ENCODE data around the gene TMEM151B.

The TMEM151B gene

DNA sequence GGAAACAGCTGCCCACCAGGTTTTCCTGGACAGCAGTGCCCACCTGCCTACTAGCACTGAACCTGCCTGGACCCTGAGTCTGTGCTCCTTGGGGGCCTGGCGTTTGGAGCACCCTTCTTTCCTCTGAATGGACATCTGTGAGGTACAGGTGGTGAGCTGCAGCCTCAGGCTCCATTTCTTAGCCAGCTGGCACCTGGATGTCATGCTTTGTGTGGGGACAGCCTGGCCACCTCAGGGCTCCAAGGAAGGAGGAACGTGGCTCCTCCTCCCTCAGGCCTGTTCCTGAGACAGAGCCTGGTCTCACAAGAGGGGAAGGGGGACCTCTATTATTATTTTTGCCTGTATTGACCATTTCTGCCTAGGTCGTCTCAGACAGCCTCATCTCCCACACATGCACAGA, 8.1 kb downstream of the TMEM151B start:
- TF ChIP-seq, protein P1, sequence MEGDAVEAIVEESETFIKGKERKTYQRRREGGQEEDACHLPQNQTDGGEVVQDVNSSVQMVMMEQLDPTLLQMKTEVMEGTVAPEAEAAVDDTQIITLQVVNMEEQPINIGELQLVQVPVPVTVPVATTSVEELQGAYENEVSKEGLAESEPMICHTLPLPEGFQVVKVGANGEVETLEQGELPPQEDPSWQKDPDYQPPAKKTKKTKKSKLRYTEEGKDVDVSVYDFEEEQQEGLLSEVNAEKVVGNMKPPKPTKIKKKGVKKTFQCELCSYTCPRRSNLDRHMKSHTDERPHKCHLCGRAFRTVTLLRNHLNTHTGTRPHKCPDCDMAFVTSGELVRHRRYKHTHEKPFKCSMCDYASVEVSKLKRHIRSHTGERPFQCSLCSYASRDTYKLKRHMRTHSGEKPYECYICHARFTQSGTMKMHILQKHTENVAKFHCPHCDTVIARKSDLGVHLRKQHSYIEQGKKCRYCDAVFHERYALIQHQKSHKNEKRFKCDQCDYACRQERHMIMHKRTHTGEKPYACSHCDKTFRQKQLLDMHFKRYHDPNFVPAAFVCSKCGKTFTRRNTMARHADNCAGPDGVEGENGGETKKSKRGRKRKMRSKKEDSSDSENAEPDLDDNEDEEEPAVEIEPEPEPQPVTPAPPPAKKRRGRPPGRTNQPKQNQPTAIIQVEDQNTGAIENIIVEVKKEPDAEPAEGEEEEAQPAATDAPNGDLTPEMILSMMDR (IDR thresholded peaks at IDR 0.05; ENCODE audit: low read depth, low read length), result no peak
- no peak for DNase-seq (ENCODE audit: extremely low read depth, low read depth)

DNA sequence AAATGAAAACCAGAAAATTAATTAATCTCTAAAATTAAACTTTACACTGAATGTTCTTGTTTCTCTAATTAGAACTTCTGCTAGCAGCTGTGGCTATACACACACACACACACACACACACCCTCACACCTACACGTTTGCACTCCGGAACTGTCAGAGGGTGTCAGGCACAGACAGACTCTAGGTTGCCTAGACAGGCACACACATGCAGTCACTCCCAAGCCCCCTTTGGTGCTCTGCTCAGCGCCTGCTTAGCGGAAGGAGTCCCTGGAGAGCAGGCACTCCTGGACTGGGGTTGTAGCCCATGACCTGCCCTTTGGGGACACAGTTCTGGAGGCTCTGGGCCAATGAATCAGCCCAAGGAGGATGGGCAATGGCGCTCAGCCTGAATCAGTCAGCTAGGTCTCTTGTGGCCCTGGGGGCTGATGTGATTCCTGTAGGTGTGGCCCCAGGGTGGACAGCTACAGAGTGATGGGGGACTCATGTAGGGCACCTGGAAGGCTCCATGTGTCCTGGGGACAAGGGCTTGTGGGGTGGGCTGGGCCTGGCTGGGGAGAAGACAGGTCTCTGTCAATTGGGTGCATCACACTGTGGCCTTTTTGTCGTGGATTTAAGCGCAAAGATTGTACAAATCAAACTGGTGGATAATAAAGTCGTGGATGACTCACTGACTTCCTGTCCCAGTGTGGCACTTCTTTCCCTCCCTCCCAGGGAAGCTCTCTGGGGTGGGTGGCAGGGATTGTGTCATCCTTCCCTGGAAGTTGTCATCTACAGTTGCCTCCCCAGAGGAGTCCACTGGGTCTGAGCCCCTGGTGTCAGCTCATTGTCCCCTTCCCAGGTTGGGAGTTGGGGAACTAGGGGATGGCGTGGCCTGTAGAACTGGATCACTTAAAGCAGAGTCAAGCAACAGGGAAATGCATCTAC, 8.8 kb downstream of the TMEM151B start:
- TF ChIP-seq, protein P1 (IDR thresholded peaks at IDR 0.05; ENCODE audit: low read depth, low read length), result no peak
- no peak for DNase-seq (ENCODE audit: extremely low read depth, low read depth)

DNA sequence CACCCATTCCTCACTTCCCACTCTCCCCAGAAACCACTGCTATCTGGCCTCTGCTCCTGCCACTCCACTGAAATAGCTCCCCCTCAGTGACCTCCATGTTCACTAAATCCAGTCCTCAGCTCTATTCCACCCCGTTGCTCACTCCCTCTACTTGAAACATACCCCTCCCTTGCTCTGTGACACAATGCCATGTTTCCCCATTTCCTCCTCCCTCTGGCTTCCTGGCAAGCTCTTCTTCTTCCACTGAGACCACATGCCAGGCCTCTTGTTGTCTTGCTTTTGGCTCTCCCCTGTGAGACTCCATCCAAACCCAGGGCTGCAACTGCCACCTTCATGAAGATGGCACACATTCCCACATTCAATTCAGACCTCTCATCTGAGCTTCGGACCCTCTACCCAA, 13.9 kb downstream of the TMEM151B start:
- TF ChIP-seq, protein P1 (IDR thresholded peaks at IDR 0.05; ENCODE audit: low read depth, low read length), result no peak
- DNase-seq (ENCODE audit: extremely low read depth, low read depth), result no peak

DNA sequence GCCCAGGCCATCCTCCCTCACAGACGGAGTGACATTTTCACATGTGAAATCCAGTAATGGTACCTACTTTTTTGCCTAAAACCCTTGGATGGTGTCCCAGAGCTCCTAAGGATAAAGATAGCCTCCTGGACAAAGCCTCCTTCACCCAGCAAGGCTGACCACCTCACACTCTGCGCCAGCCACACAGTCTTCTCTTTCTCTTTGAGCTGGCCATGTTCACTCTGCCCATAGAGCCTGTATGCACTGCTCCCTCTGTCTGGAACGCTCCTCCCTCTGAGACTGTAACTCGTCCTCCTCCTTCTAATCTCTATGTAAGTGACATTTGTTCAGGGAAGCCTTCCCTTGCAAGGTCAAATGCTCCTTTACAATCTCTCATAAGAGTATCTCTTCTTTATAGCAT, 14.6 kb downstream of the TMEM151B start:
- TF ChIP-seq, protein P1 (IDR thresholded peaks at IDR 0.05; ENCODE audit: low read depth, low read length), result no peak
- DNase-seq (ENCODE audit: extremely low read depth, low read depth), result no peak

DNA sequence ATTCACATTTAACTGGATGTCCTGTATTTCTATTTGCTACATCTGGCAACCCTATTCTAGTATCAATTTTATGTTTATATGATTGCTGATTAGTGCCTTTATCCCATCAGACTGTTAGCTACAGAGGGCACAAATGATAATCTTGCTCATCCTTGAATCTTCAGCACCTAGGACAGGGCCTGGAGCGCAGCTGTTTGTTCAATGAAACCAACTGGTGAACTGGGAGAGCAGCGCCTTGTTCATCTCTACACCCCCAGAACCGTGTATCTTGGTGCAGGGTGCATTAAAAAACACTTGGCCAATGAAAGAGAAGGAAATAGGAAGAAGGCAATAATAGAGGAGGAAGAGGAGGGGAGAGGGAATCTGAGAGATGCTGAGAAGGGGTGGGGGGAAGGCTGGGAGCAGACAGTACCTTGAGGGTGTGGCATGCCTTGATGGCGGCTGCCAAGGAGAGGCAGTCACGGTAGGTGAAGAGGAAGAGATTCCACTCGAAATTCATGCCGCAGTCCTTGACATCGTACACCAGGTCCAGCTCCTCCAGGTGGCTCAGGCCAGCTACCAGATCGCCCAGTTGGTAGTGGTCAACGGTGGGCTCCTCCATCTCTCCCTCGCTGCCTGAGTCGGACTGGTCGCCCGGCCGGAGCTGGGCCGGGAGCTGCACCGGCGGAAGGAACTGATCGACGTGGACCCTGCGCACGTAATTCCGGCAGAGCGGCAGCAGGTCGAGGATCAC, 15.5 kb downstream of the TMEM151B start:
- DNase-seq (ENCODE audit: extremely low read depth, low read depth), result no peak
- TF ChIP-seq, protein P1 (IDR thresholded peaks at IDR 0.05; ENCODE audit: low read depth, low read length), result no peak

DNA sequence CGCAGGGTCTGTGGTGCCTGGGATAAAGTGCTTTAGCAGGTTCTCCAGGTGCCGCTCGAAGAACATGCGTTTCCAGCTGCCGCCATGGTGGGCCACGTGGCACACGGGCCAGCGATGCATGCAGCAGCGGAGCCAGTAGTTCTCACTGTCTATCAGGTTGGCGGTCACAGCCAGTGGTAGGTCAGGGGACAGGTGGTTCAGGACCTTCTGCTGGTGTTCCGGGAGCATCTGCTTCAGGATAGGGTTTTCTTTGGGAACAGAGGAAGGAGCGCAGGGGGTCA, 16.0 kb downstream of the TMEM151B start:
- no peak for DNase-seq (ENCODE audit: extremely low read depth, low read depth)
- TF ChIP-seq, protein P1 (IDR thresholded peaks at IDR 0.05; ENCODE audit: low read depth, low read length), result no peak

DNA sequence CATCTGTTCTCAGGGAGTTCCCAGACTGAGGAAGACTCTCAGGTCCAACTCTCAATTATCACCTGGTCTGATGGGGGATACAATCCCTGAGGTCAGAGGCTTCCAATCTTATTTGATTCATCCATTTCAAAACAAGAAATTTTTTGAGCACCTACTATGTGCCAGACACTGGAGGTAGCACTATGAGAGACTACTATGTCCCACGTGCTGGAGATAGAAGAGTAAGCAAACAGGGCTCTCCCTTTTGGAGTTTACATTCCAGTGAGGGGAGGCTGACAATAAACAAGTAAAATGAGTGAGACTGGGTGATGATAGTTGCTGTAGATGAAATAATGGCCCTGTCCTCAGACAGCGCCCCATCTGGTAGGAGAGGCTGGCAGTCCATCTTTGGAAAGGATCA, 16.5 kb downstream of the TMEM151B start:
- DNase-seq (ENCODE audit: extremely low read depth, low read depth), result no peak
- TF ChIP-seq, protein P1 (IDR thresholded peaks at IDR 0.05; ENCODE audit: low read depth, low read length), result no peak
